K562 (cell line): Measurements from ENCODE around the gene SNCG. TPM values are rescaled to one million over a fixed set of nuclear protein-coding genes. Genes with fewer than 3 reads are reported as not detected.
"Not testable (repeated sequence)": the region's sequence is repeated elsewhere in the genome, so short reads cannot be mapped to it uniquely, and the experiment has no call there.

Experiments
- ATAC-seq: fragments of 200-7000 bp; cut with Tn5 transposase; 3 replicates; pipeline ENCODE4 v1.9.1; 2020; ENCODE audit warnings: moderate library complexity
- BruUV-seq: library from RNA; stranded (reverse); fragments of 400-500 nt; replicated peaks from 2 replicates; lab custom pipeline; 2021; lab: Mats Ljungman, UMichigan
- CTCF ChIA-PET: fragments of 300-600 bp; formaldehyde crosslinking; extraction: SDS; loops from one replicate; lab custom pipeline; 2021; ENCODE audit warnings: low intra/inter-chr PET ratio; lab: Yijun Ruan, JAX
- POLR2A ChIA-PET: fragments of 300-600, 350-650 bp; sonication (Branson Sonifier 250); formaldehyde crosslinking; extraction: SDS; loops from one replicate; lab custom pipeline; 2021; ENCODE audit warnings: antibody characterized with exemption, inconsistent platforms; lab: Yijun Ruan, JAX
- DNase-seq, 4 experiments: peaks; one replicate each; pipeline versions ENCODE4 v3.0.0 to v3.0.0-alpha.2; 2011 to 2018; ENCODE audit warnings: low spot score in 3 of 4, mixed read lengths in 3 of 4; ENCODE audit errors: extremely low read depth in 1 of 4
- FAIRE-seq: peaks from 2 replicates; lab custom pipeline; 2011; peaks lifted over from hg19 to GRCh38; lab: Jason Lieb, UNC
- H2AFZ ChIP-seq: 2 replicates; pipeline ENCODE4 v1.6.0; 2011; ENCODE audit warnings: low read depth, low read length, control low read depth, inconsistent platforms
- H3K27ac ChIP-seq: fragments of 200-600 bp; 3 replicates; pipeline ENCODE4 v1.8.0; 2011; ENCODE audit warnings: low read depth, mild to moderate bottlenecking, control low read depth, inconsistent platforms, low read length, moderate library complexity, mixed read lengths; ENCODE audit errors: extremely low read depth
- H3K27me3 ChIP-seq, 2 experiments: fragments of 300-600 bp in 1 of 2; 2 replicates in 1 of 2; 3 replicates in 1 of 2; pipeline versions ENCODE4 v1.6.0 to v1.8.0; 2011; ENCODE audit warnings: inconsistent platforms in 2 of 2, low read length in 2 of 2, mild to moderate bottlenecking in 1 of 2, mixed read lengths in 1 of 2, moderate library complexity in 1 of 2; ENCODE audit not compliant: control insufficient read depth in 2 of 2, insufficient read depth in 2 of 2
- H3K36me3 ChIP-seq: fragments of 300-600 bp; 3 replicates; pipeline ENCODE4 v1.8.0; 2011; ENCODE audit warnings: mild to moderate bottlenecking, low read length, inconsistent platforms; ENCODE audit not compliant: control insufficient read depth, insufficient read depth
- H3K4me1 ChIP-seq, 2 experiments: fragments of 200-600 bp in 1 of 2; replicated peaks in 1 of 2; 2 replicates in 1 of 2; 3 replicates in 1 of 2; pipeline versions ENCODE4 v1.5.1 to v1.8.0; 2011; ENCODE audit warnings: inconsistent platforms in 2 of 2, low read length in 2 of 2, mild to moderate bottlenecking in 1 of 2, mixed read lengths in 1 of 2, moderate library complexity in 1 of 2; ENCODE audit not compliant: control insufficient read depth in 2 of 2, insufficient read depth in 2 of 2
- H3K4me2 ChIP-seq: 2 replicates; pipeline ENCODE4 v1.6.1; 2011; ENCODE audit warnings: low read length, control low read depth, inconsistent platforms, mixed read lengths; ENCODE audit not compliant: insufficient read depth
- H3K4me3 ChIP-seq: fragments of 200-600 bp; sonication (generic), shearing (Covaris generic); 2 replicates; pipeline ENCODE4 v1.5.1; 2016; ENCODE audit warnings: control low read depth, inconsistent platforms
- H3K79me2 ChIP-seq: fragments of 200-600 bp; 3 replicates; pipeline ENCODE4 v1.8.0; 2011; ENCODE audit warnings: low read length, inconsistent platforms; ENCODE audit not compliant: control insufficient read depth, insufficient read depth
- H3K9ac ChIP-seq, 2 experiments: 2 replicates each; pipeline versions ENCODE4 v1.6.0 to v1.6.1; 2011; ENCODE audit warnings: low read depth in 2 of 2, low read length in 2 of 2, control low read depth in 1 of 2, inconsistent platforms in 1 of 2, mild to moderate bottlenecking in 1 of 2, mixed read lengths in 1 of 2; ENCODE audit not compliant: insufficient read depth in 1 of 2
- H3K9me1 ChIP-seq: one replicate; pipeline ENCODE4 v1.6.0; 2011; ENCODE audit warnings: inconsistent platforms, mild to moderate bottlenecking, low read length, moderate library complexity; ENCODE audit not compliant: control insufficient read depth, insufficient read depth
- H3K9me3 ChIP-seq: replicated peaks from 2 replicates; pipeline ENCODE4 v1.5.1; 2011; ENCODE audit warnings: low read depth, low read length, inconsistent platforms; ENCODE audit not compliant: control insufficient read depth, insufficient read depth
- H4K20me1 ChIP-seq: replicated peaks from 2 replicates; pipeline ENCODE4 v1.6.1; 2011; ENCODE audit warnings: low read length, inconsistent platforms, mixed read lengths; ENCODE audit not compliant: control insufficient read depth, insufficient read depth
- ARID1B ChIP-seq: fragments of 450-650 bp; IDR thresholded peaks from 2 replicates; pipeline ENCODE4 v1.6.1; 2016; ENCODE audit warnings: antibody characterized with exemption, mild to moderate bottlenecking, inconsistent platforms
- ARNT ChIP-seq, 2 experiments: fragments of 450-650 bp; IDR thresholded peaks; 2 replicates each; pipeline ENCODE4 v1.6.1; 2016; ENCODE audit warnings: mild to moderate bottlenecking in 1 of 2
- DMBX1 ChIP-seq: fragments of 250-450 bp; sonication (Bioruptor Pico); IDR thresholded peaks from 2 replicates; pipeline ENCODE4 v1.8.0; 2022; ENCODE audit warnings: inconsistent platforms, mild to moderate bottlenecking, moderate library complexity, borderline replicate concordance
- MTF1 ChIP-seq: fragments of 250-450 bp; sonication (Bioruptor Pico); IDR thresholded peaks from 2 replicates; pipeline ENCODE4 v1.9.0; 2021; ENCODE audit warnings: moderate library complexity, mild to moderate bottlenecking, inconsistent platforms, borderline replicate concordance
- NFIX ChIP-seq: fragments of 250-450 bp; sonication (Bioruptor Pico); IDR thresholded peaks from 2 replicates; pipeline ENCODE4 v1.4.0; 2020; ENCODE audit warnings: low read depth, mild to moderate bottlenecking, moderate library complexity
- SP2 ChIP-seq: IDR thresholded peaks from 2 replicates; pipeline ENCODE4 v1.6.1; 2011; ENCODE audit warnings: mild to moderate bottlenecking, low read depth, low read length, moderate library complexity; ENCODE audit not compliant: poor library complexity, severe bottlenecking; ENCODE audit errors: extremely low read depth
- ZNF408 ChIP-seq: fragments of 250-450 bp; sonication (Bioruptor Pico); IDR thresholded peaks from 2 replicates; pipeline ENCODE4 v1.4.0; 2020; ENCODE audit warnings: low read depth, mild to moderate bottlenecking, moderate library complexity
- ZNF707 ChIP-seq: fragments of 250-450 bp; sonication (Bioruptor Pico); conservative IDR thresholded peaks from 2 replicates; pipeline ENCODE4 v1.8.0; 2022; ENCODE audit warnings: inconsistent platforms, mild to moderate bottlenecking, moderate library complexity
- ZNF76 ChIP-seq: fragments of 250-450 bp; sonication (Bioruptor Pico); IDR thresholded peaks from 2 replicates; pipeline ENCODE4 v1.4.0; 2020; ENCODE audit warnings: mild to moderate bottlenecking, moderate library complexity, borderline replicate concordance
- ZNF785 ChIP-seq: fragments of 250-450 bp; sonication (Bioruptor Pico); IDR thresholded peaks from 2 replicates; pipeline ENCODE4 v1.4.0; 2020; ENCODE audit warnings: mild to moderate bottlenecking
- WGBS: fragments of 100-300 bp; shearing (Covaris generic); methylation state at CpG from one replicate; pipeline ENCODE4 v1.1.6; 2016; ENCODE audit warnings: low coverage, mixed read lengths; ENCODE audit not compliant: insufficient coverage; ENCODE audit errors: missing lambda C conversion rate; 5-methylcytosine and 5-hydroxymethylcytosine counted together
- in situ Hi-C: fragments of 300-500 bp; cut with MboI; formaldehyde crosslinking; loops from 4 replicates; pipeline ENCODE4 v1.15.0; 2018; ENCODE audit warnings: inconsistent platforms, mixed read lengths
- intact Hi-C: fragments of 100-400 bp; cut with micrococcal nuclease; formaldehyde crosslinking; loops from 2 replicates; pipeline ENCODE4 v1.14.2; 2022
- polyA plus RNA-seq, 8 experiments: library from polyadenylated mRNA; depleted of rRNA in 4 of 8; stranded (reverse) in 5 of 8; unstranded in 3 of 8; fragments of >200 nt; fragmentation: Nextera tagmentation in 2 of 8; fragmentation: Illumina TruSeq in 1 of 8; extraction: Ambion mirVana in 2 of 8; extraction: Trizol in 1 of 8; gene quantifications; 2 replicates each; pipeline versions ENCODE4 v1.2.1 to v1.2.3, GENCODE V29; 2011 to 2014; ENCODE audit warnings: inconsistent platforms in 1 of 8, missing spikeins in 1 of 8
- total RNA-seq, 7 experiments: library from RNA; depleted of rRNA in 6 of 7; stranded (reverse); fragments of >200 nt in 6 of 7; fragmentation: Illumina TruSeq in 2 of 7; extraction: Trizol in 2 of 7; gene quantifications; 2 replicates each; pipeline versions ENCODE4 v1.2.1 to v1.2.3, GENCODE V29; 2011 to 2021; ENCODE audit warnings: low replicate concordance in 1 of 7
- TF ChIP-seq, protein P1 (sequence below), 2 experiments: IDR thresholded peaks in 1 of 2; conservative IDR thresholded peaks in 1 of 2; 2 replicates each; pipeline ENCODE4 v1.6.1; 2016; ENCODE audit warnings: low read depth in 2 of 2, mild to moderate bottlenecking in 1 of 2, missing compliant biosample characterization in 1 of 2, missing genetic modification characterization in 1 of 2, moderate library complexity in 1 of 2
- TF ChIP-seq, protein P2 (sequence below): fragments of 250-450 bp; sonication (Bioruptor Pico); IDR thresholded peaks from 2 replicates; pipeline ENCODE4 v1.8.0; 2022; ENCODE audit warnings: inconsistent platforms, mild to moderate bottlenecking, moderate library complexity, borderline replicate concordance
- TF ChIP-seq, protein P3 (sequence below): fragments of 250-450 bp; sonication (Bioruptor Pico); IDR thresholded peaks from 2 replicates; pipeline ENCODE4 v1.4.0; 2020; ENCODE audit warnings: mild to moderate bottlenecking, moderate library complexity

SNCG gene
- total and polyA plus RNA-seq, 9 of the 15 experiments (the other 6 are each of a cell fraction or from before 2014, with no cell fraction given): 9.8 to 146 (median 93.6) TPM

DNA sequence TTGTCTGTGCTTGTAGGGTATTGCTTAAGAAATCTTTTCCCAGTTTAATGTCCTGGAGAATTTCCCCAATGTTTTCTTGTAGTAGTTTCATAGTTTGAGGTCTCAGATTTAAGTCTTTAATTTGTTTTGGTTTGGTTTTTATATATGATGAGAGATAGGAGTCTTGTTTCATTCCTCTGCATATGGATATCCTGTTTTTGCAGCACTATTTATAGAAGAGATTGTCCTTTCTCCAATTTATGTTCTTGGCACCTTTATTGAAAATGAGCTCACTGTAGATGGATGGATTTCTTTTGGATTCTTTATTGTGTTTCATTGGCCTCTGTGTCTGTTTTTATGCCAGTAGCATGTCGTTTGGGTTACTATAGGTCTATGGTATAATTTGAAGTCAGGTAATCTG lies 30.1 kb downstream of the SNCG start (continued):
- TF ChIP-seq DMBX1 (CRISPR knock-in tag): no peak
- TF ChIP-seq SP2: no peak
- TF ChIP-seq ARNT (IDR thresholded peaks at IDR 0.05): no peak
- no peak for TF ChIP-seq ARID1B
- TF ChIP-seq ZNF785 (CRISPR knock-in tag): no peak
- TF ChIP-seq, protein P1, sequence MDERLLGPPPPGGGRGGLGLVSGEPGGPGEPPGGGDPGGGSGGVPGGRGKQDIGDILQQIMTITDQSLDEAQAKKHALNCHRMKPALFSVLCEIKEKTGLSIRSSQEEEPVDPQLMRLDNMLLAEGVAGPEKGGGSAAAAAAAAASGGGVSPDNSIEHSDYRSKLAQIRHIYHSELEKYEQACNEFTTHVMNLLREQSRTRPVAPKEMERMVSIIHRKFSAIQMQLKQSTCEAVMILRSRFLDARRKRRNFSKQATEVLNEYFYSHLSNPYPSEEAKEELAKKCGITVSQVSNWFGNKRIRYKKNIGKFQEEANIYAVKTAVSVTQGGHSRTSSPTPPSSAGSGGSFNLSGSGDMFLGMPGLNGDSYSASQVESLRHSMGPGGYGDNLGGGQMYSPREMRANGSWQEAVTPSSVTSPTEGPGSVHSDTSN (CRISPR knock-in tag; IDR thresholded peaks at IDR 0.05; ENCODE audit: low read depth): no peak
- TF ChIP-seq, protein P1 (tag; conservative IDR thresholded peaks at IDR 0.05; ENCODE audit: low read depth): no peak

DNA sequence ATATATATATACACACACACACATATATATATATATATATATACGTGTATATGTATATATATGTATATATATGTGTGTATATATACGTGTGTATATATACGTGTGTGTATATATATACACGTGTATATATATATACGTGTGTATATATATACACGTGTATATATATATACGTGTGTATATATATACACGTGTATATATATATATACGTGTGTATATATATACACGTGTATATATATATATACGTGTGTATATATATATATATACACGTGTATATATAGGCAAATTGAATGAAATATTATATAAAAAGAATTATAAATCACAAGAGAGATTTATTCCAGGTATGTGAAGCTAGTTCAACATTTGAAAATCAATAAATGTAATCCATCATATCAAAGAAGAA lies 33.0 kb downstream of the SNCG start:
- H3K9me1 ChIP-seq, H3K4me3 ChIP-seq, H3K9ac ChIP-seq, ATAC-seq, H3K27ac ChIP-seq, H3K36me3 ChIP-seq, H3K4me2 ChIP-seq, H3K27me3 ChIP-seq, H4K20me1 ChIP-seq, in situ Hi-C loops, H3K9me3 ChIP-seq, intact Hi-C loops, H2AFZ ChIP-seq, H3K79me2 ChIP-seq, H3K4me1 ChIP-seq, FAIRE-seq, BruUV-seq, CTCF ChIA-PET, DNase-seq: not testable (repeated sequence)
- POLR2A ChIA-PET: interaction anchor here (1.5 kb wide), 1 partner anchor 14 kb away, joined by 3 read pairs; no protein-coding TSS in a partner anchor
- WGBS: 42% methylated on average over 11 of the region's 12 CpGs
- peak; percentile 54 for TF ChIP-seq ZNF707 (CRISPR knock-in tag)
- TF ChIP-seq, protein P2, sequence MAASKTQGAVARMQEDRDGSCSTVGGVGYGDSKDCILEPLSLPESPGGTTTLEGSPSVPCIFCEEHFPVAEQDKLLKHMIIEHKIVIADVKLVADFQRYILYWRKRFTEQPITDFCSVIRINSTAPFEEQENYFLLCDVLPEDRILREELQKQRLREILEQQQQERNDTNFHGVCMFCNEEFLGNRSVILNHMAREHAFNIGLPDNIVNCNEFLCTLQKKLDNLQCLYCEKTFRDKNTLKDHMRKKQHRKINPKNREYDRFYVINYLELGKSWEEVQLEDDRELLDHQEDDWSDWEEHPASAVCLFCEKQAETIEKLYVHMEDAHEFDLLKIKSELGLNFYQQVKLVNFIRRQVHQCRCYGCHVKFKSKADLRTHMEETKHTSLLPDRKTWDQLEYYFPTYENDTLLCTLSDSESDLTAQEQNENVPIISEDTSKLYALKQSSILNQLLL: peak; percentile 80; the same call in 1 of the 2 replicates
- TF ChIP-seq ZNF76 (CRISPR knock-in tag): peak; percentile 79; the same call in 1 of the 2 replicates
- TF ChIP-seq ZNF408 (CRISPR knock-in tag): peak; percentile 88; the same call in 1 of the 2 replicates
- peak; percentile 78 for TF ChIP-seq NFIX (CRISPR knock-in tag)
- TF ChIP-seq, protein P3, sequence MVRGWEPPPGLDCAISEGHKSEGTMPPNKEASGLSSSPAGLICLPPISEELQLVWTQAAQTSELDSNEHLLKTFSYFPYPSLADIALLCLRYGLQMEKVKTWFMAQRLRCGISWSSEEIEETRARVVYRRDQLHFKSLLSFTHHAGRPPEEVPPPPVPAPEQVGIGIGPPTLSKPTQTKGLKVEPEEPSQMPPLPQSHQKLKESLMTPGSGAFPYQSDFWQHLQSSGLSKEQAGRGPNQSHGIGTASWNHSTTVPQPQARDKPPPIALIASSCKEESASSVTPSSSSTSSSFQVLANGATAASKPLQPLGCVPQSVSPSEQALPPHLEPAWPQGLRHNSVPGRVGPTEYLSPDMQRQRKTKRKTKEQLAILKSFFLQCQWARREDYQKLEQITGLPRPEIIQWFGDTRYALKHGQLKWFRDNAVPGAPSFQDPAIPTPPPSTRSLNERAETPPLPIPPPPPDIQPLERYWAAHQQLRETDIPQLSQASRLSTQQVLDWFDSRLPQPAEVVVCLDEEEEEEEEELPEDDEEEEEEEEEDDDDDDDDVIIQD (CRISPR knock-in tag): 0 out of 2 replicates have a peak, but pooled peaks have one; percentile 25
- TF ChIP-seq MTF1 (CRISPR knock-in tag): peak; percentile 90; the same call in 1 of the 2 replicates
